Fibroblast of skin of back (primary cell): ENCODE results near the gene BUD23.
A peak's percentile ranks its signal among the peaks of the same experiment; 100 is the strongest.
"Not testable (repeated sequence)": the region's sequence is repeated elsewhere in the genome, so short reads cannot be mapped to it uniquely, and the experiment has no call there.

Experiments used
- DNase-seq: peaks from one replicate; pipeline ENCODE4 v3.0.0-alpha.2; 2013

Gene BUD23

GRCh38 chr7:73719806-73720169, 36.4 kb downstream of the BUD23 start:
- DNase-seq: no peak

DNA sequence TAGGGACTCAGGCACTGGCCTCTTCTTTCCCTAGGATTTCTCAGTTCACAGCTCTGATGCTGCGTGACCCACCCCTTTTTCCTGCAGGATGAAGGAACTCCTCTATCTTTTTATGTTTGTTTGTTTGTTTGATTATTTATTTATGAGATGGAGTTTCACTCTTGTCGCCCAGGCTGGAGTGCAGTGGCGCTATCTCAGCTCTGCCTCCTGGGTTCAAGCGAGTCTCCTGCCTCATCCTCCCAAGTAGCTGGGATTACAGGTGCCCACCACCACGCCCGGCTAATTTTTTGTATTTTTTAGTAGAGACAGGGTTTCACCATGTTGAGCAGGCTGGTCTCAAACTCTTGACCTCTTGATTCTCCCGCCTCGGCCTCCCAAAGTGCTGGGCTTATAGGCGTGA, 37.0 kb downstream of the BUD23 start:
- DNase-seq: not testable (repeated sequence)

GRCh38 chr7:73721377-73721817, 38.0 kb downstream of the BUD23 start:
- DNase-seq: no peak

GRCh38 chr7:73722182-73722581, 38.8 kb downstream of the BUD23 start:
- DNase-seq: not testable (repeated sequence)

DNA sequence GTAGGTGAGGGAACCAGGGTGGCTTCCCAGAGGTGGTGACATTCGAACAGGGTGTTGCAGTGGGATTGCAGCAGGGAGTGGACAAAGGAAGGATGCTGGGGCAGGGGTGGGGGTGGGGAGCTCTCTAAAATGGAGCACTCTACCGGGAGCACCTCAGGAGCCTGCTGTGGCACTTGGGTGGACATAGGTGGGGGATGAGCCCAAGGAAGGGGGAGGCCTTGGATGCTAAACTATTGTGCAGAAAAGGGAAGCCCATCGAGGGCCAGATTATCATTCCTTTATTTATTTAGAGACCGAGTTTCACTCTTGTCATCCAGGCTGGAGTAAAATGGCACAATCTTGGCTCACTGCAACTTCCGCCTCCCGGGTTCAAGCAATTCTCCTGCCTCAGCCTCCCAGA, 39.4 kb downstream of the BUD23 start:
- no peak for DNase-seq

DNA sequence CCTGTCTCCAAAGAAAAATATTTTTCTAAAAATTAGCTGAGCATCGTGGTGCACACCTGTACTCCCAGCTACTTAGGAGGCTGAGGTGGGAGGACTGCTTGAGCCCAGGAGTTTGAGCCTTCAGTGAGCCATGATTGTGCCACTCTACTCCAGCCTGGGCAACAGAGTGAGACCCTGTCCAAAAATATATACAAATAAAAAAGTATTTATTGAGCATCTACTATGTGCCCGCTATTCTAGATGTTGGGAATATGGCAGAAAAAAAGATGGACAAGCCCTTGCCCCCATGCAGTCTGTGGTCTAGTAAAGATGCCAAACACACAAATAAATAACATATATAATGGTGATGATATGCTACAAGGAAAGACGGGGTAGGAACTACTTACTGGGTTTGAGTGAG, 40.4 kb downstream of the BUD23 start:
- DNase-seq: no peak

GRCh38 chr7:73726083-73726466, 42.7 kb downstream of the BUD23 start:
- DNase-seq: no peak

GRCh38 chr7:73727952-73728351, 44.6 kb downstream of the BUD23 start:
- no peak for DNase-seq

DNA sequence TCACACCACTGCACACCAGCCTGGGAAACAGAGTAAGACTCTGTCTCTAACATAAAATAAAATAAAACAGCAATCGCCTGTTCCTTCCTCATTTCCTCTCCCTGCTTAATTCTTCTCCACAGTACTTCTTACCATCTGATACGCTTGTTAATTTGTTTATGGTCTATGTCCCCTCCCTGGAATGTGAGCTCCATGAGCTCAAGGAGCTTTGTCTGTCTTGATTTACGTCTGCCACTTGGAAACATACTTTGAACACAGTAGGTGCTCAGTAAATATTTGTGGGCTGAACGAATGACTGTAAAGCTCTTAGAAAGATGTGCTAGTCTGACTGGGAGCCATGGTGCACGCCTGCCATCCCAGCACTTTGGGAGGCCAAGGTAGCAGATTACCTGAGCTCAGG, 45.2 kb downstream of the BUD23 start:
- no peak for DNase-seq

- no peak for DNase-seq
Measured at GRCh38 chr7:73730485-73730884, 47.1 kb downstream of the BUD23 start.

- no peak for DNase-seq
Measured at GRCh38 chr7:73732397-73732796, 49.0 kb downstream of the BUD23 start.

- peak; percentile 94 for DNase-seq
Measured at GRCh38 chr7:73734619-73735527, 51.5 kb downstream of the BUD23 start.

DNA sequence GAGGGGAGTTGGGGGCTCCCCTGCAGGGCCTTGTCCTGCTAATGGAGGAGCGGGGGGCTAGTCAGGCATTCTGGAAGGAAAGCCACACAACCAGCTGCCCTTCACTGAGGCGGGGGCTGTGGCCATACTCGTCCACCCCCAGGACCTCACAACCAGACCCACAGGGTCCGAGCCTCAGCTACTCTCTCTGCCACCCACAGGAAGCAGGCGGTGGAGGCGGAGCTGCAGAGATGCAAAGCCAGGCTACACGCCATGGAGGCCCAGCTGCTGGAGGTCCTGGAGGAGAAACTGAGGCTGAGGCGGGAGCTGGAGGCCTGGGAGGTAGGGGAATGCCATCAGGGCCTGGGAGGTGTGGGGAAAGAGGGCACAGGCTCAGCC, 52.1 kb downstream of the BUD23 start:
- DNase-seq: no peak

DNA sequence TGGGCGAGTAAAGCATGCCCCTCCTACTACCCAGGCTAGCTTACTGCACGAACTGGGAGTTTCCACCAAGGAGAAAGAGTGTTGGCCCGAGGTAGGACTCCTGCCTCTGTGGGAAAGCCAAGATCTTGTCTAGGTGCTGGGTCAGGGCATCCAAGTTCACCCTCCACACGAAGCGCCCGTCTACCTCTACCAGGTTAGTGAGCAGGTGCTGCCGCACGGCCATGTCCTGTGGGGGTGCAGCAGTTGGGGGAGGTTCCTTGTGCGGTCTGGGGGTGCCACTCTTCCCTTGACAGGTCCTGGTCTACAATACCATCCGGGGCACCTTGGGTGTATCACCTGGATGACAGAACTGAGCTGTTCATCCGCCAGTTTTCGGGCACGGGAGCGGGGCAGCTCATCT, 53.5 kb downstream of the BUD23 start:
- DNase-seq: no peak

- no peak for DNase-seq
Measured at GRCh38 chr7:73737491-73738219, 54.3 kb downstream of the BUD23 start.

- DNase-seq: peak; percentile 51
Measured at GRCh38 chr7:73738220-73738611, 54.8 kb downstream of the BUD23 start.

DNA sequence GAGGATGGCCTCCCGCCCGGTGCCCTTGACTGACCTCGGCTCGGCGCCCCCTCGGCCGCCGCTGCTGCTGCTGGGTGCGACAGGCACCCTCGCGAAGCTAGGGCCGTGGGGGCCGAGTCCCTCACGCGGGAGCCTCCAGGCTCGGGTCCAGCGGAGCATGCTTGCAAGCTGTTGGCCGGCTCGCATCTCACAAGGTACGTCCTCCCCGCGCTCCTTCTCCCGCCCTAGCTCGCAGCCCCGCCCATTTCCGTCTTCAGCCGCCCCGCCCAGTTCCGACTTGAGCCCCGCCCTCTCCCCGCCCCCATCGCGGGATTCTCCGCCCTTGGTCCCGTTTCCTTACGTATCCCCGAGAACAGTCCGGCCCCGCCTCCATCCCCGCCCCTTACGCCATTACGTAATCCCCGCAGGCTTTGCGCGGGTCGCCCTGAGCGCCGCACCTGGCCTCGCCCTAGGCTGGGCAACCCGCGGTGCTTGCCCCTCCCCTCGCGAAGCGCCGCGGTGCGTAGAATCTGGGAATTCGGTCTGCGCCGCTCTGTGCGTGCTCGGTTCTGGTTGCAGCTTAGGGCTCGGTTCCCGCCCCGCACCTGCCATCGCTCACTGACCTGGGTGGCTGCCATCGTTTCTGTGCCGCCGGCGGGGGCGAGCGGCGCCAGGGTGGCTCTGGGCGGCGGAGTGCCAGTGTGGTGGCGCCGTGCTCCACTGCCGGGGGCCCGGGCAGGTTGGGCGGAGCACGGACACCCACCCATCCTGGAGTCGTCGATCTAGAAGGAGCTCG, 55.4 kb downstream of the BUD23 start, which contains the start of gene ABHD11:
TSS of gene ABHD11 (minus strand) at position 191 of the 775 bp plus-strand sequence. CDS start at position 159, 32 bp downstream.
- peak; percentile 90 for DNase-seq

DNA sequence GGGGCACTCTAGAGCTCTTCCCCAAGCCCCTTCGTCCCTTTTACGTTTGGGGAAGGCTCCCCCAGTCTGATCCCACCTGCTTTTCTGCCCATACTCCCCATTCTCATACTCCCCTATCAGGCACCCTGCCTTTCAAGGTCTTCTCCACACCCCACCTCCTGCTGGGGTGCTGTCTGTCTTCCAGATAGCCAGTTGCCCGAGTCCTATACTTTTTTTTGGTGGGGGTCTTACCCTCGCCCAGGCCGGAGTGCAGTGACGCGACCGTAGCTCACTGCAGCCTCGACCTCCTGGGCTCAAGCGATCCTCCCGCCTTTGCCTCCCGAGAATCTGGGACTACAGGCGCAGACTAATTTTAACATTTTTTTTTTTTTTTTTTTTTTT, 56.0 kb downstream of the BUD23 start:
- no peak for DNase-seq

GRCh38 chr7:73740212-73740611, 56.8 kb downstream of the BUD23 start:
- DNase-seq: no peak

DNA sequence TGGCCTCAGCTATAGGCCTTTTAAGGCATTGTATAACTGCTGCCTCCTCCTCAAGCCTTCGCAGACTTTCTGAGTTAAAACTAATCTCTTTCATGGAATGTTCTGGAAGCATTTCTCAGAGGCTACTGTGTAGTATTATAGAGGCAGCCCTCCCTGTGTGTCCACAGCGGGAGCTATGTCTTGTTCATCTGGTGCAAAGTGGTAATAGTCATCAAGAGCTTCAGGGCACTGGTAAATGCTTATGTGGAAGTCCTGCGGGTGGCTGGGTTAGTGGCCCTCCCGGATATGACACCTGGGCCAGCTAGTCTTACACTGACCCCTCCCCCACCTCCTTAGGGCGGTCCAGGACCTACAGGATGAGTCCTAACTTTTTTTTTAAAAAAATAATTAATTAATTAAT, 57.4 kb downstream of the BUD23 start:
- no peak for DNase-seq

DNA sequence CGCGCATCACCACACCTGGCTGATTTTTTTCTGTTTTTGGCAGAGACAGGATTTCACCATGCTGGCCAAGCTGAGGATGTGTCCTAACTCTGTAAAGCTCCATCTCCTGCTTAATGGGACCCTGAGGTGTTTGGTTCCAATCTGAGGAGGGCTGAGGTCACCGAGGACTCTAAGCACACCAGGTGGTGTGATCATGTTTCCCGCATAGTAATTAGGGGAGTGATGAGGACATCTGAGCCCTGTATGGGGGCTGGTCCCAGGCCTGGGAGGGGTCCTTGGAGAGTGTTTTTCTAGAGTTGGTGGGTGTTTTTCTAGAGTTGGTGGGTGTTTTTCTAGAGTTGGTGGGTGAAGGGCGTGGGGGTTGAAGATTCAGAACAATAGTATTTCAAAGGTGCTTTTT, 58.2 kb downstream of the BUD23 start:
- DNase-seq: no peak

DNA sequence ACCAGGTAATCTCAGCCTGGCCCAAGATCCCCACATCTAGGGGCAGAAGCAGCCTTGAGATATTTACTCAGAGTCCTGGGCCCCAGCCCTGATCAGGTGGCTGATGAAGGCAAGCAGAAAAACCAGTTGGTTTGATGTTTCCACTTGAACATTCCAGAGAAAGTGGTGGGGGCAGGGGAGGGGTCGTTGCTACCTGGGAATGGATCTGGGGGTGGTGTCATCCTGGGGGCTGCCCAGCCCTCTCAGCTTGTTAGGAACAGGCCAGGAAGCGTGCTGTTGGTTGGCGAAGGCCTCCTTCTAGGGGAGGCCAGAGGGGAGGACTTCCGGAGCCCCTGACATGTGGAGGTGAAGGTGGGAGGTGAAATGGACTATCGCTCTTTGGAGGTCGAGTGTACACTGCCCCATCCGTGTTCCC, 58.9 kb downstream of the BUD23 start:
- DNase-seq: no peak
